ENCODE data around the gene GFPT1. TPM values are rescaled to one million over a fixed set of nuclear protein-coding genes. Genes with fewer than 3 reads are reported as not detected.

GFPT1 gene
- total and polyA plus RNA-seq, 9 donors, result 6.9 to 39.5 (median 28.7) TPM

- no peak for DNase-seq
- H3K36me3 ChIP-seq, result no peaks in the 10 kb centered on the region
- intact Hi-C loops (cut with DNase I), result no loop called here
- no peaks in the 10 kb centered on the region for H3K9me3 ChIP-seq
- TF ChIP-seq POLR2A (IDR thresholded peaks at IDR 0.05) (no peak), EP300 (IDR thresholded peaks at IDR 0.05) (no peak), CTCF (IDR thresholded peaks at IDR 0.05) (no peak)
- 78 to 80% (median 79%) methylated on average over 8 of the region's 8 CpGs for WGBS, 3 donors
- H3K27ac ChIP-seq, result no peak overlapping the region
- no peaks in the 10 kb centered on the region for H3K27me3 ChIP-seq
- no peak overlapping the region for H3K4me3 ChIP-seq
- H3K4me1 ChIP-seq (ENCODE audit: insufficient read depth), result no peaks in the 10 kb centered on the region
Measured at GRCh38 chr2:69375494-69376353, 11.3 kb downstream of the GFPT1 start.

GRCh38 chr2:69372767-69373166, 14.3 kb downstream of the GFPT1 start:
- intact Hi-C loops (cut with DNase I), result no loop called here
- TF ChIP-seq POLR2A (IDR thresholded peaks at IDR 0.05) (no peak), EP300 (IDR thresholded peaks at IDR 0.05) (no peak), CTCF (IDR thresholded peaks at IDR 0.05) (no peak)
- DNase-seq, result no peak
- H3K9me3 ChIP-seq, result no peaks in the 10 kb centered on the region
- H3K27me3 ChIP-seq, result no peaks in the 10 kb centered on the region
- no peaks in the 10 kb centered on the region for H3K36me3 ChIP-seq
- no peaks in the 10 kb centered on the region for H3K4me1 ChIP-seq (ENCODE audit: insufficient read depth)
- no peak overlapping the region for H3K27ac ChIP-seq
- H3K4me3 ChIP-seq, result no peak overlapping the region

- Histone ChIP-seq H3K4me3 (no peak overlapping the region), H3K27ac (no peak overlapping the region), H3K4me1 (ENCODE audit: insufficient read depth) (no peaks in the 10 kb centered on the region), H3K36me3 (no peaks in the 10 kb centered on the region), H3K9me3 (no peaks in the 10 kb centered on the region), H3K27me3 (no peaks in the 10 kb centered on the region)
- no peak for DNase-seq
- TF ChIP-seq CTCF (IDR thresholded peaks at IDR 0.05) (no peak), EP300 (IDR thresholded peaks at IDR 0.05) (no peak), POLR2A (IDR thresholded peaks at IDR 0.05) (no peak)
- intact Hi-C loops (cut with DNase I), result no loop called here
- whole genome bisulfite sequencing, 3 donors, result 88 to 93% (median 88%) methylated on average over 1 of the region's 1 CpG
Measured at GRCh38 chr2:69369802-69370201, 17.2 kb downstream of the GFPT1 start.

GRCh38 chr2:69368588-69368987, 18.4 kb downstream of the GFPT1 start:
- Histone ChIP-seq H3K4me3 (no peak overlapping the region), H3K36me3 (no peaks in the 10 kb centered on the region), H3K9me3 (no peaks in the 10 kb centered on the region), H3K27ac (no peak overlapping the region), H3K27me3 (no peaks in the 10 kb centered on the region), H3K4me1 (ENCODE audit: insufficient read depth) (no peaks in the 10 kb centered on the region)
- no peak for TF ChIP-seq EP300 (IDR thresholded peaks at IDR 0.05)
- no peak for TF ChIP-seq POLR2A (IDR thresholded peaks at IDR 0.05)
- intact Hi-C loops (cut with DNase I), result no loop called here
- no peak for DNase-seq
- 93 to 98% (median 97%) methylated on average over 7 of the region's 7 CpGs for WGBS, 3 donors

- intact Hi-C loops (cut with DNase I), result no loop called here
- H3K27me3 ChIP-seq, result no peaks in the 10 kb centered on the region
- no peak for DNase-seq
- H3K9me3 ChIP-seq, result no peaks in the 10 kb centered on the region
- no peak overlapping the region for H3K4me3 ChIP-seq
- H3K27ac ChIP-seq, result no peak overlapping the region
- no peaks in the 10 kb centered on the region for H3K36me3 ChIP-seq
- no peaks in the 10 kb centered on the region for H3K4me1 ChIP-seq (ENCODE audit: insufficient read depth)
- TF ChIP-seq POLR2A (IDR thresholded peaks at IDR 0.05), result no peak
- TF ChIP-seq EP300 (IDR thresholded peaks at IDR 0.05), result no peak
- TF ChIP-seq CTCF (IDR thresholded peaks at IDR 0.05), result no peak
Measured at GRCh38 chr2:69359371-69359770, 27.7 kb downstream of the GFPT1 start.

Measured in ovary (tissue), 9 donors.